Measurements from ENCODE around the gene MDN1.

- TF ChIP-seq EZH2phosphoT487 (IDR thresholded peaks at IDR 0.05; ENCODE audit: low read depth) (no peak), CTCF (IDR thresholded peaks at IDR 0.05; ENCODE audit: low read depth, low read length) (no peak)
These were observed 200.0 kb downstream of the MDN1 start for GRCh38 chr6:89619567-89619966.

Measured in OCI-LY3 (cell line).